ENCODE measurements around the gene MRPL44.

The MRPL44 gene

GRCh38 chr2:223944703-223945531 is 12.3 kb upstream of the MRPL44 start, which contains the start of gene WDFY1:
Gene WDFY1 (minus strand): TSS chr2:223945335. CDS start chr2:223945284, 51 bp downstream.
- no peaks in the 10 kb centered on the region for H3K36me3 ChIP-seq (replicated peaks; ENCODE audit: insufficient read depth, low read length)
- no peaks in the 10 kb centered on the region for H3K27me3 ChIP-seq (replicated peaks; ENCODE audit: insufficient read depth, low read length)
- peak within 1 kb of the TSS; percentile 99 for H3K4me3 ChIP-seq (ENCODE audit: low read length)
- no peak within 1 kb of the TSS for H3K27ac ChIP-seq (ENCODE audit: low read length)
- peak; percentile 87 for DNase-seq
- H3K4me1 ChIP-seq (ENCODE audit: low read length), result no peaks in the 10 kb centered on the region
- peak within 1 kb of the TSS; percentile 92 for H3K9ac ChIP-seq (ENCODE audit: low read length)
- H3K79me2 ChIP-seq (ENCODE audit: low read length), result peaks cover 30% of the 10 kb centered on the region
- H3K9me2 ChIP-seq (replicated peaks; ENCODE audit: insufficient read depth, low read length), result no peaks in the 10 kb centered on the region
- H3F3A ChIP-seq (ENCODE audit: insufficient read depth, low read length), result no peaks in the 10 kb centered on the region
- H3K9me3 ChIP-seq (replicated peaks; ENCODE audit: insufficient read depth, low read length), result no peaks in the 10 kb centered on the region
- H3K4me2 ChIP-seq (ENCODE audit: low read depth, low read length), result peak within 1 kb of the TSS; percentile 96
- H4K20me1 ChIP-seq (ENCODE audit: insufficient read depth, low read length), result no peaks in the 10 kb centered on the region
- TF ChIP-seq EZH2 (optimal IDR thresholded peaks at IDR 0.05; ENCODE audit: low read depth, low read length) (no peak), EZH2phosphoT487 (IDR thresholded peaks at IDR 0.05; ENCODE audit: low read length) (no peak), CTCF (IDR thresholded peaks at IDR 0.05; ENCODE audit: low read length) (no peak)
- H2AFZ ChIP-seq (ENCODE audit: low read length), result peak within 1 kb of the TSS; percentile 99

GRCh38 chr2:223945755-223946154 is 11.5 kb upstream of the MRPL44 start:
- Histone ChIP-seq H3K4me3 (ENCODE audit: low read length) (peak overlapping the region; percentile 99; the same call in 1 of the 2 replicates), H3K79me2 (ENCODE audit: low read length) (peaks cover 30% of the 10 kb centered on the region)

GRCh38 chr2:223947711-223948205 is 9.5 kb upstream of the MRPL44 start:
- TF ChIP-seq EZH2 (optimal IDR thresholded peaks at IDR 0.05; ENCODE audit: low read depth, low read length), result no peak
- TF ChIP-seq CTCF (IDR thresholded peaks at IDR 0.05; ENCODE audit: low read length), result no peak
- TF ChIP-seq EZH2phosphoT487 (IDR thresholded peaks at IDR 0.05; ENCODE audit: low read length), result no peak
- H4K20me1 ChIP-seq (ENCODE audit: insufficient read depth, low read length), result no peaks in the 10 kb centered on the region
- H3K4me2 ChIP-seq (ENCODE audit: low read depth, low read length), result no peak overlapping the region
- no peaks in the 10 kb centered on the region for H3K36me3 ChIP-seq (replicated peaks; ENCODE audit: insufficient read depth, low read length)
- no peak for DNase-seq
- H3K4me3 ChIP-seq (ENCODE audit: low read length), result no peak overlapping the region
- H3K27ac ChIP-seq (ENCODE audit: low read length), result no peak overlapping the region
- peaks cover 21% of the 10 kb centered on the region for H3K79me2 ChIP-seq (ENCODE audit: low read length)
- H3K9me3 ChIP-seq (replicated peaks; ENCODE audit: insufficient read depth, low read length), result no peaks in the 10 kb centered on the region
- H3K4me1 ChIP-seq (ENCODE audit: low read length), result peaks cover 10% of the 10 kb centered on the region
- no peaks in the 10 kb centered on the region for H3K27me3 ChIP-seq (replicated peaks; ENCODE audit: insufficient read depth, low read length)
- H2AFZ ChIP-seq (ENCODE audit: low read length), result no peak overlapping the region
- H3K9me2 ChIP-seq (replicated peaks; ENCODE audit: insufficient read depth, low read length), result no peaks in the 10 kb centered on the region
- H3F3A ChIP-seq (ENCODE audit: insufficient read depth, low read length), result peaks cover 8% of the 10 kb centered on the region
- H3K9ac ChIP-seq (ENCODE audit: low read length), result no peak overlapping the region

More at GRCh38 chr2:223945755-223946154, 11.5 kb upstream of the MRPL44 start:
- Histone ChIP-seq H4K20me1 (ENCODE audit: insufficient read depth, low read length) (no peaks in the 10 kb centered on the region), H3K27ac (ENCODE audit: low read length) (no peak overlapping the region), H3K9me2 (replicated peaks; ENCODE audit: insufficient read depth, low read length) (no peaks in the 10 kb centered on the region), H3K9me3 (replicated peaks; ENCODE audit: insufficient read depth, low read length) (no peaks in the 10 kb centered on the region), H3K4me1 (ENCODE audit: low read length) (no peaks in the 10 kb centered on the region), H3F3A (ENCODE audit: insufficient read depth, low read length) (no peaks in the 10 kb centered on the region), H3K9ac (ENCODE audit: low read length) (no peak overlapping the region), H3K36me3 (replicated peaks; ENCODE audit: insufficient read depth, low read length) (no peaks in the 10 kb centered on the region), H2AFZ (ENCODE audit: low read length) (peak overlapping the region; percentile 99), H3K4me2 (ENCODE audit: low read depth, low read length) (peak overlapping the region; percentile 62), H3K27me3 (replicated peaks; ENCODE audit: insufficient read depth, low read length) (no peaks in the 10 kb centered on the region)
- TF ChIP-seq EZH2phosphoT487 (IDR thresholded peaks at IDR 0.05; ENCODE audit: low read length) (no peak), CTCF (IDR thresholded peaks at IDR 0.05; ENCODE audit: low read length) (no peak), EZH2 (optimal IDR thresholded peaks at IDR 0.05; ENCODE audit: low read depth, low read length) (no peak)
- no peak for DNase-seq

Data from MM.1S (cell line).